Measurements from ENCODE around the gene MAP3K7CL. TPM values are rescaled to one million over a fixed set of nuclear protein-coding genes. Genes with fewer than 3 reads are reported as not detected.

MAP3K7CL gene
- total and polyA plus RNA-seq, 2 experiments from 2014 or later, result 0.12 TPM; not detected in 1

DNA sequence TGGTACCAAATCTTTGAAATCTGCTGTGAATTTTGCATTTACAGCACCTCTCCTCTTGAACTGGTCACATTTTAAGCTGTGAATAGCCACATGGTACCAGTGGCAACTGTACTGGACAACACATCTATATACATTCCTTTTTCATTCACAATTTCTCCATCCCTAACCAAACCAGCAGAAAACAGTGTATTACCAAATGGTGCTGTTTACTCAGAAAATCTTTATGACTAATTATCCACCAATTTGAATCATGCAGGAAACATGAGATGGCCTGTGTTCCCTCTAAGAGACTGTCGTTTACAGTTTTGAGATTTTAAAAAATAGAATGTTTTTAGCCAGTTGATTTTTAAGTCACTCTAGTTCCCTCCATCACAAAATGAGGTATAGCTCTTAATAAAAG lies 39.4 kb upstream of the MAP3K7CL start:
- DNase-seq (ENCODE audit: low read depth in 1 of 2, low spot score in 1 of 2), result peak in 1 of 2 donors; percentile 74
- H3K9me3 ChIP-seq (ENCODE audit: low read depth), result no peaks in the 10 kb centered on the region
- TF ChIP-seq CTCF (IDR thresholded peaks at IDR 0.05; ENCODE audit: low read depth, low read length), result no peak
- H3K36me3 ChIP-seq, result no peaks in the 10 kb centered on the region
- H3K27me3 ChIP-seq, result no peaks in the 10 kb centered on the region
- no peak overlapping the region for H3K27ac ChIP-seq
- H3K4me3 ChIP-seq, result no peak overlapping the region
- no peaks in the 10 kb centered on the region for H3K4me1 ChIP-seq (ENCODE audit: low read depth)

DNA sequence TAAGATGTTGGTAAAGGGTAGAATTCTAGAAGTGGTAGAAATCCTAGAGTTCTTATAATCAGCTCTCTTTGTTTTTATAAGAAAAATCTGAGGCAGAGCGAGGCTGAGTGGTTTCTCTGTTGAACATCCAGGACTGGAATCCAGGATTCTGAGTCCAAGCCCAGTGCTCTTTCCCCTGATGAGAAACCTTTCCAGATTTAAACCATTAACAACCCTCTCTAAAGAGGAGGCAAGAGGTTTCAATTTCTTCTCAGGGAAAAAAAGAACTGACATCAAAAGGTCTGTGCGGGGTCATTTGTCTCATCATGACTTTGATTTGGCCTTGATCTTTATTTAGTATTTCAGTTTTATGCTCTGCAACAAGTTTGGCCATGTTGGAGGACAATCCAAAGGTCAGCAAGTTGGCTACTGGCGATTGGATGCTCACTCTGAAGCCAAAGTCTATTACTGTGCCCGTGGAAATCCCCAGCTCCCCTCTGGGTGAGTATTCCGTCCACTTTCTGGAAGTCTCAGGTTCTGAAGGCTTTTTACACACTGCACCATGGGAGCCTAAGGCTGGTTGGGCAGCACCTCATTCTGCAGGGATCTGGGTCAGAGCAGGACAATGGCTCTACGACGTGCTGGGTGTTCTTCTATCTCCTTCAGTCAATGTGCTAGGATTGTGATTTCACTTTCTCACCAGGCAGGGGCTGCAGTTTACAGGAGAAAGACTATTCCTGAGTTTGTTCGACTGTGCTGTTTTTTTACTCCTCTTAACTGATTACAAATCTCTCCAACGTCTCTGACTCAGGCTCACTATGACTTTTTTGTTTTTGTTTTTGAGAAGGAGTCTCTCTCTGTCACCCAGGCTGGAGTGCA lies 38.1 kb upstream of the MAP3K7CL start:
- TF ChIP-seq CTCF (IDR thresholded peaks at IDR 0.05; ENCODE audit: low read depth, low read length), result peak; percentile 26
- Histone ChIP-seq H3K4me1 (ENCODE audit: low read depth) (no peaks in the 10 kb centered on the region), H3K36me3 (no peaks in the 10 kb centered on the region), H3K27me3 (no peaks in the 10 kb centered on the region), H3K9me3 (ENCODE audit: low read depth) (no peaks in the 10 kb centered on the region), H3K27ac (no peak overlapping the region), H3K4me3 (no peak overlapping the region)
- DNase-seq (ENCODE audit: low read depth in 1 of 2, low spot score in 1 of 2), result peak in 1 of 2 donors; percentile 56

- Histone ChIP-seq H3K27me3 (no peaks in the 10 kb centered on the region), H3K4me1 (ENCODE audit: low read depth) (no peaks in the 10 kb centered on the region), H3K4me3 (no peak overlapping the region), H3K36me3 (no peaks in the 10 kb centered on the region), H3K9me3 (ENCODE audit: low read depth) (no peaks in the 10 kb centered on the region), H3K27ac (no peak overlapping the region)
- no peak for TF ChIP-seq CTCF (IDR thresholded peaks at IDR 0.05; ENCODE audit: low read depth, low read length)
- DNase-seq (ENCODE audit: low read depth in 1 of 2, low spot score in 1 of 2), result no peak
Measured at GRCh38 chr21:29096218-29097015, 34.0 kb upstream of the MAP3K7CL start.

- no peak for DNase-seq (ENCODE audit: low read depth in 1 of 2, low spot score in 1 of 2)
- no peaks in the 10 kb centered on the region for H3K36me3 ChIP-seq
- no peaks in the 10 kb centered on the region for H3K9me3 ChIP-seq (ENCODE audit: low read depth)
- no peak for TF ChIP-seq CTCF (IDR thresholded peaks at IDR 0.05; ENCODE audit: low read depth, low read length)
- H3K4me1 ChIP-seq (ENCODE audit: low read depth), result no peaks in the 10 kb centered on the region
- H3K4me3 ChIP-seq, result no peak overlapping the region
- no peaks in the 10 kb centered on the region for H3K27me3 ChIP-seq
- no peak overlapping the region for H3K27ac ChIP-seq
Measured at GRCh38 chr21:29098156-29098555, 32.3 kb upstream of the MAP3K7CL start.

DNA sequence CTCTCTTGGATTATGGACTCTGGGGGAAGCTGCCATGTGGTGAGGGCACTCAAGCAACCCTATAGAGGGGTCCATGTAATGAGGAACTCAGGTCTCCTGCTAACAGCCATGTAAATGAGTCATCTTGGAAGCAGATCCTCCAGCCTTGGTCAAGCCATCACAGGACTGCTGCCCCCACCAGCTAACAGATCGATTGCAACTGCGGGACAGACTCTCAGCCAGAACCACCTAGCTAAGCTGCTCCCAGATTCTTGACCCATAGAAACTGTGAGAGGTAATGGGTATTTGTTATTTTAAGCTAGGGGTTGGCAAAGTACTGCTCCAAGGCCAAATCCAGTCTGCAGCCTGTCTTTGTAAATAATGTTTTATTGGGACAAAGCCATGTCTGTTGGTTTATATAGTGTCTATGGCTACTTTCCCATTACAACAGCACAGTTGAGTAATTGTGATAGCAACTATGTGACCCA lies 27.6 kb upstream of the MAP3K7CL start:
- no peaks in the 10 kb centered on the region for H3K27me3 ChIP-seq
- no peak overlapping the region for H3K27ac ChIP-seq
- no peaks in the 10 kb centered on the region for H3K36me3 ChIP-seq
- no peak for TF ChIP-seq CTCF (IDR thresholded peaks at IDR 0.05; ENCODE audit: low read depth, low read length)
- no peak for DNase-seq (ENCODE audit: low read depth in 1 of 2, low spot score in 1 of 2)
- no peaks in the 10 kb centered on the region for H3K4me1 ChIP-seq (ENCODE audit: low read depth)
- no peaks in the 10 kb centered on the region for H3K9me3 ChIP-seq (ENCODE audit: low read depth)
- H3K4me3 ChIP-seq, result no peak overlapping the region
